DMS153 (cell line): ENCODE results near the gene UTRN.

ENCODE experiments used
- DNase-seq: peaks from one replicate; lab custom pipeline; 2025; lab: John Stamatoyannopoulos, UW

Gene UTRN

GRCh38 chr6:144283646-144284477 lies 1.3 kb upstream of the UTRN start:
- no peak for DNase-seq

- no peak for DNase-seq
These were observed 705 bp upstream of the UTRN start for GRCh38 chr6:144284478-144284782.

- DNase-seq, result no peak
These were observed 338 bp downstream of the UTRN start for GRCh38 chr6:144285548-144285797.

GRCh38 chr6:144285798-144286502 lies 815 bp downstream of the UTRN start:
- no peak for DNase-seq

GRCh38 chr6:144286503-144287393 lies 1.6 kb downstream of the UTRN start:
- DNase-seq, result no peak

- no peak for DNase-seq
These were observed 3.9 kb downstream of the UTRN start for GRCh38 chr6:144289006-144289405.

- no peak for DNase-seq
These were observed 7.2 kb downstream of the UTRN start for GRCh38 chr6:144292372-144292771.

GRCh38 chr6:144294016-144294415 lies 8.9 kb downstream of the UTRN start:
- no peak for DNase-seq

- no peak for DNase-seq
These were observed 10.1 kb downstream of the UTRN start for GRCh38 chr6:144295211-144295610.

GRCh38 chr6:144295981-144296767 lies 11.0 kb downstream of the UTRN start:
- DNase-seq, result no peak

- DNase-seq, result no peak
These were observed 11.8 kb downstream of the UTRN start for GRCh38 chr6:144296973-144297372.

- DNase-seq, result no peak
These were observed 12.5 kb downstream of the UTRN start for GRCh38 chr6:144297511-144298100.

- no peak for DNase-seq
These were observed 13.1 kb downstream of the UTRN start for GRCh38 chr6:144298194-144298593.

- DNase-seq, result no peak
These were observed 13.8 kb downstream of the UTRN start for GRCh38 chr6:144298916-144299315.

GRCh38 chr6:144302701-144303372 lies 17.7 kb downstream of the UTRN start:
- DNase-seq, result no peak

- no peak for DNase-seq
These were observed 19.2 kb downstream of the UTRN start for GRCh38 chr6:144304223-144304848.

- DNase-seq, result no peak
These were observed 20.4 kb downstream of the UTRN start for GRCh38 chr6:144305567-144305966.

GRCh38 chr6:144305985-144306384 lies 20.9 kb downstream of the UTRN start:
- DNase-seq, result no peak

GRCh38 chr6:144307880-144308279 lies 22.7 kb downstream of the UTRN start:
- no peak for DNase-seq

GRCh38 chr6:144310765-144311164 lies 25.6 kb downstream of the UTRN start:
- no peak for DNase-seq

GRCh38 chr6:144311361-144311760 lies 26.2 kb downstream of the UTRN start:
- DNase-seq, result no peak
